Activated CD8-positive, alpha-beta T cell treated with anti-CD3 and anti-CD28 coated beads for 36 hours (primary cell): ENCODE results near the gene RNF130. TPM values are rescaled to one million over a fixed set of nuclear protein-coding genes. Genes with fewer than 3 reads are reported as not detected.
"Not testable (repeated sequence)": the region's sequence is repeated elsewhere in the genome, so short reads cannot be mapped to it uniquely, and the experiment has no call there.

Experiments used
- ATAC-seq: fragments of 200-7000 bp; cut with Tn5 transposase; one replicate; pipeline ENCODE4 v1.10.0; 2021; ENCODE audit warnings: mild to moderate bottlenecking, moderate library complexity
- CTCF ChIA-PET: fragments of 350-600 bp; sonication (Branson Sonifier 250); formaldehyde crosslinking; loops from one replicate; lab custom pipeline; 2021; ENCODE audit warnings: antibody characterized with exemption; lab: Charles Lee
- POLR2A ChIA-PET: fragments of 350-600 bp; sonication (Branson Sonifier 250); formaldehyde crosslinking; loops from one replicate; lab custom pipeline; 2021; ENCODE audit warnings: antibody characterized with exemption; lab: Charles Lee
- DNase-seq: peaks from one replicate; pipeline ENCODE4 v3.0.0-alpha.2; 2020
- H3K27ac Mint-ChIP-seq: one replicate; pipeline ENCODE4 v1.8.0; 2021; ENCODE audit warnings: mild to moderate bottlenecking, mixed read lengths
- H3K27me3 Mint-ChIP-seq: one replicate; pipeline ENCODE4 v1.8.0; 2021; ENCODE audit warnings: mixed read lengths
- H3K36me3 Mint-ChIP-seq: one replicate; pipeline ENCODE4 v1.8.0; 2021; ENCODE audit warnings: low read depth, mixed read lengths
- H3K4me1 Mint-ChIP-seq: one replicate; pipeline ENCODE4 v1.8.0; 2021; ENCODE audit warnings: low read depth, mixed read lengths
- H3K4me3 Mint-ChIP-seq: one replicate; pipeline ENCODE4 v1.8.0; 2021; ENCODE audit warnings: mild to moderate bottlenecking, moderate library complexity, mixed read lengths
- H3K9me3 Mint-ChIP-seq: one replicate; pipeline ENCODE4 v1.8.0; 2021; ENCODE audit warnings: mixed read lengths
- intact Hi-C: fragments of 100-400 bp; cut with micrococcal nuclease; formaldehyde crosslinking; loops from one replicate; pipeline ENCODE4 v1.10.0; 2022
- total RNA-seq, 2 experiments: library from RNA; stranded (reverse); gene quantifications; one replicate each; pipeline ENCODE4 v1.2.3, GENCODE V29; 2021
- TF ChIP-seq, protein P1 (sequence below): fragments of 200-600 bp; IDR thresholded peaks from one replicate; pipeline ENCODE4 v1.8.0; 2022; ENCODE audit warnings: antibody characterized with exemption, mild to moderate bottlenecking

RNF130 gene
- total RNA-seq, 2 experiments from 2014 or later, result 10.1 to 10.6 TPM

GRCh38 chr5:179991106-179991505 lies 80.5 kb downstream of the RNF130 start:
- CTCF ChIA-PET, result no interaction called here
- no peak for DNase-seq
- no peak for ATAC-seq
- Mint-ChIP-seq H3K4me3 (no peak overlapping the region), H3K36me3 (peaks cover 1% of the 10 kb centered on the region), H3K4me1 (no peaks in the 10 kb centered on the region), H3K9me3 (peaks cover 4% of the 10 kb centered on the region), H3K27ac (no peak overlapping the region), H3K27me3 (no peaks in the 10 kb centered on the region)
- TF ChIP-seq, protein P1, sequence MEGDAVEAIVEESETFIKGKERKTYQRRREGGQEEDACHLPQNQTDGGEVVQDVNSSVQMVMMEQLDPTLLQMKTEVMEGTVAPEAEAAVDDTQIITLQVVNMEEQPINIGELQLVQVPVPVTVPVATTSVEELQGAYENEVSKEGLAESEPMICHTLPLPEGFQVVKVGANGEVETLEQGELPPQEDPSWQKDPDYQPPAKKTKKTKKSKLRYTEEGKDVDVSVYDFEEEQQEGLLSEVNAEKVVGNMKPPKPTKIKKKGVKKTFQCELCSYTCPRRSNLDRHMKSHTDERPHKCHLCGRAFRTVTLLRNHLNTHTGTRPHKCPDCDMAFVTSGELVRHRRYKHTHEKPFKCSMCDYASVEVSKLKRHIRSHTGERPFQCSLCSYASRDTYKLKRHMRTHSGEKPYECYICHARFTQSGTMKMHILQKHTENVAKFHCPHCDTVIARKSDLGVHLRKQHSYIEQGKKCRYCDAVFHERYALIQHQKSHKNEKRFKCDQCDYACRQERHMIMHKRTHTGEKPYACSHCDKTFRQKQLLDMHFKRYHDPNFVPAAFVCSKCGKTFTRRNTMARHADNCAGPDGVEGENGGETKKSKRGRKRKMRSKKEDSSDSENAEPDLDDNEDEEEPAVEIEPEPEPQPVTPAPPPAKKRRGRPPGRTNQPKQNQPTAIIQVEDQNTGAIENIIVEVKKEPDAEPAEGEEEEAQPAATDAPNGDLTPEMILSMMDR, result no peak
- intact Hi-C loops, result no loop called here
- POLR2A ChIA-PET, result no interaction called here

DNA sequence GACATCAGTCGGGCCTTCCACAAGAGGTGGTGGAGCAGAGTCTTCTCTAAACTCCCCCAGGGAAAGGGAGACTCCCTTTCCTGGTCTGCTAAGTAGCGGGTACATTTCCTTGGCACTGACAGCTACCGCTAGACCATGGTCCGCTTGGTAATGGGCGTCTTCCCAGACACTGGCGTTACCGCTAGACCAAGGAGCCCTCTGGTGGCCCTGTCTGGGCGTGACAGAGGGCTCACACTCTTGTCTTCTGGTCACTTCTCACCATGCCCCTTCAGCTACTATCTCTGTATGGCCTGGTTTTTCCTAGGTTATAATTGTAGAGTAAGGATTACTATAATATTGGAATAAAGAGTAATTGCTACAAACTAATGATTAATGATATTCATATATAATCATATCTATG lies 81.0 kb downstream of the RNF130 start:
- H3K36me3 Mint-ChIP-seq, H3K4me1 Mint-ChIP-seq, CTCF ChIA-PET, intact Hi-C loops, H3K4me3 Mint-ChIP-seq, H3K27me3 Mint-ChIP-seq, DNase-seq, POLR2A ChIA-PET, H3K9me3 Mint-ChIP-seq, H3K27ac Mint-ChIP-seq, ATAC-seq: not testable (repeated sequence)

DNA sequence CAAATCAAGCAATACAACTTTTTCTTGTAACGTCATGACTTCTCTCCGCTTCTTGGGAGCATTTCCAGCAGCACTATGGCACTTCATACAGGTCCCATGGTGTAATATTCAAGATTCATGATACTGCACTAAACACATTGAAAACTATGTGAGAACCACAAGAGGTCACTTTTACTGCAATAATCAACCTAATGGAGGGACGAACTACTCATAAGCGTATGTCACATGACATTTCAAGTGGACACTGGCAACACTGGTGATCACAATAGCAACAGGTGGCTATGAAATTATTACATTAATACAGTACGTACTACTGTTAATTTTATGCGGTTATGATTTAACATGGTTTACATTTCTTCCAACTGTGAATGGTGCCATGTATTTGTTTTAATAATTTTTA lies 85.2 kb downstream of the RNF130 start:
- intact Hi-C loops, result no loop called here
- POLR2A ChIA-PET, result no interaction called here
- CTCF ChIA-PET, result no interaction called here
- Mint-ChIP-seq H3K9me3 (no peaks in the 10 kb centered on the region), H3K27me3 (no peaks in the 10 kb centered on the region), H3K27ac (no peak overlapping the region), H3K36me3 (no peaks in the 10 kb centered on the region), H3K4me1 (no peaks in the 10 kb centered on the region), H3K4me3 (no peak overlapping the region)
- TF ChIP-seq, protein P1, result no peak
- ATAC-seq (no peak), DNase-seq (no peak)

GRCh38 chr5:179981636-179982035 lies 89.9 kb downstream of the RNF130 start:
- CTCF ChIA-PET, result no interaction called here
- DNase-seq (no peak), ATAC-seq (no peak)
- no peaks in the 10 kb centered on the region for H3K9me3 Mint-ChIP-seq
- no peaks in the 10 kb centered on the region for H3K27me3 Mint-ChIP-seq
- no peak overlapping the region for H3K27ac Mint-ChIP-seq
- TF ChIP-seq, protein P1, result no peak
- intact Hi-C loops, result no loop called here
- H3K36me3 Mint-ChIP-seq, result no peaks in the 10 kb centered on the region
- POLR2A ChIA-PET, result no interaction called here
- no peaks in the 10 kb centered on the region for H3K4me1 Mint-ChIP-seq
- no peak overlapping the region for H3K4me3 Mint-ChIP-seq

DNA sequence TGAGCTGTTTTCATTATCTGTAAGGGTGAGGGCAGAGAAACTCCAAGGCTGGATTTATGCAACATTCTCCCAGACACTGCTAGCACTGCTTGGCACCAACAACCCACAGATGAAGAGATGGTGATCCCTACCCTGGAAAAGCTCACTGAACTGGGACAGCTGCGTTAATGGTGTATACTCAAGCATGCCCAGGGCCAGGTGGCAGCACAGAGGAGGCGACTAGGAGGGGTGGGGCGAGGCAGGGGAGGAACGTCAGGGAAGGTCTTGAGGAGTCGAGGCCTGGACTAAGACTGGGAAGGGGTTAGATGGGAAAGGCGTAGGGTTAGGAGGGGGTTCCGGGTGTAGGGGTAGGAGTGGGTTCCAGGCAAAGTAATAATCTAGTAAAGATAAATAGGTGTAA lies 90.8 kb downstream of the RNF130 start:
- Mint-ChIP-seq H3K4me3 (no peak overlapping the region), H3K27me3 (no peaks in the 10 kb centered on the region), H3K4me1 (no peaks in the 10 kb centered on the region), H3K9me3 (no peaks in the 10 kb centered on the region), H3K36me3 (no peaks in the 10 kb centered on the region), H3K27ac (no peak overlapping the region)
- TF ChIP-seq, protein P1, result no peak
- ChIA-PET POLR2A (no interaction called here), CTCF (no interaction called here)
- ATAC-seq (no peak), DNase-seq (no peak)
- intact Hi-C loops, result no loop called here

- H3K27me3 Mint-ChIP-seq, result no peaks in the 10 kb centered on the region
- ATAC-seq (no peak), DNase-seq (no peak)
- ChIA-PET CTCF (no interaction called here), POLR2A (no interaction called here)
- H3K4me1 Mint-ChIP-seq, result no peaks in the 10 kb centered on the region
- no peaks in the 10 kb centered on the region for H3K9me3 Mint-ChIP-seq
- no peaks in the 10 kb centered on the region for H3K36me3 Mint-ChIP-seq
- H3K4me3 Mint-ChIP-seq, result no peak overlapping the region
- H3K27ac Mint-ChIP-seq, result no peak overlapping the region
- TF ChIP-seq, protein P1, result no peak
- intact Hi-C loops, result no loop called here
Observed at GRCh38 chr5:179978792-179979191, 92.8 kb downstream of the RNF130 start.
